ENCODE results near the gene PEBP1.

GRCh38 chr12:118102609-118103008 is 33.3 kb upstream of the PEBP1 start:
- TF ChIP-seq, protein P1, sequence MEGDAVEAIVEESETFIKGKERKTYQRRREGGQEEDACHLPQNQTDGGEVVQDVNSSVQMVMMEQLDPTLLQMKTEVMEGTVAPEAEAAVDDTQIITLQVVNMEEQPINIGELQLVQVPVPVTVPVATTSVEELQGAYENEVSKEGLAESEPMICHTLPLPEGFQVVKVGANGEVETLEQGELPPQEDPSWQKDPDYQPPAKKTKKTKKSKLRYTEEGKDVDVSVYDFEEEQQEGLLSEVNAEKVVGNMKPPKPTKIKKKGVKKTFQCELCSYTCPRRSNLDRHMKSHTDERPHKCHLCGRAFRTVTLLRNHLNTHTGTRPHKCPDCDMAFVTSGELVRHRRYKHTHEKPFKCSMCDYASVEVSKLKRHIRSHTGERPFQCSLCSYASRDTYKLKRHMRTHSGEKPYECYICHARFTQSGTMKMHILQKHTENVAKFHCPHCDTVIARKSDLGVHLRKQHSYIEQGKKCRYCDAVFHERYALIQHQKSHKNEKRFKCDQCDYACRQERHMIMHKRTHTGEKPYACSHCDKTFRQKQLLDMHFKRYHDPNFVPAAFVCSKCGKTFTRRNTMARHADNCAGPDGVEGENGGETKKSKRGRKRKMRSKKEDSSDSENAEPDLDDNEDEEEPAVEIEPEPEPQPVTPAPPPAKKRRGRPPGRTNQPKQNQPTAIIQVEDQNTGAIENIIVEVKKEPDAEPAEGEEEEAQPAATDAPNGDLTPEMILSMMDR (IDR thresholded peaks at IDR 0.05) = no peak
- no peak for TF ChIP-seq ZFX (IDR thresholded peaks at IDR 0.05; ENCODE audit: borderline replicate concordance)
